GM12874 (cell line): Measurements from ENCODE around the gene ADCY6.

Source experiments
- TF ChIP-seq, protein P1 (sequence below): IDR thresholded peaks from 2 replicates; pipeline ENCODE4 v1.5.1; 2011; ENCODE audit warnings: low read depth, mild to moderate bottlenecking, control low read depth, low read length, moderate library complexity; ENCODE audit not compliant: insufficient read depth

Gene ADCY6

DNA sequence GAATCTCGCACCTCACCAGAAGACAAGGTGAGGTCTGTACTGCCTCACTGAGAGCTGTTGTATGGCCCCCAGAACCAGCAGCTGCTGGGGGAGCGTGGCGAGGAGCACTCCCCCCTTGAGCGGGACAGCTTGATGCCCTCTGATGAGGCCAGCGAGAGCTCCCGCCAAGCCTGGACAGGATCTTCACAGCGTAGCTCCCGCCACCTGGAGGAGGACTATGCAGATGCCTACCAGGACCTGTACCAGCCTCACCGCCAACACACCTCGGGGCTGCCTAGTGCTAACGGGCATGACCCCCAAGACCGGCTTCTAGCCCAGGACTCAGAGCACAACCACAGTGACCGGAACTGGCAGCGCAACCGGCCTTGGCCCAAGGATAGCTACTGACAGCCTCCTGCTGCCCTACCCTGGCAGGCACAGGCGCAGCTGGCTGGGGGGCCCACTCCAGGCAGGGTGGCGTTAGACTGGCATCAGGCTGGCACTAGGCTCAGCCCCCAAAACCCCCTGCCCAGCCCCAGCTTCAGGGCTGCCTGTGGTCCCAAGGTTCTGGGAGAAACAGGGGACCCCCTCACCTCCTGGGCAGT is 38.7 kb upstream of the ADCY6 start:
- TF ChIP-seq, protein P1, sequence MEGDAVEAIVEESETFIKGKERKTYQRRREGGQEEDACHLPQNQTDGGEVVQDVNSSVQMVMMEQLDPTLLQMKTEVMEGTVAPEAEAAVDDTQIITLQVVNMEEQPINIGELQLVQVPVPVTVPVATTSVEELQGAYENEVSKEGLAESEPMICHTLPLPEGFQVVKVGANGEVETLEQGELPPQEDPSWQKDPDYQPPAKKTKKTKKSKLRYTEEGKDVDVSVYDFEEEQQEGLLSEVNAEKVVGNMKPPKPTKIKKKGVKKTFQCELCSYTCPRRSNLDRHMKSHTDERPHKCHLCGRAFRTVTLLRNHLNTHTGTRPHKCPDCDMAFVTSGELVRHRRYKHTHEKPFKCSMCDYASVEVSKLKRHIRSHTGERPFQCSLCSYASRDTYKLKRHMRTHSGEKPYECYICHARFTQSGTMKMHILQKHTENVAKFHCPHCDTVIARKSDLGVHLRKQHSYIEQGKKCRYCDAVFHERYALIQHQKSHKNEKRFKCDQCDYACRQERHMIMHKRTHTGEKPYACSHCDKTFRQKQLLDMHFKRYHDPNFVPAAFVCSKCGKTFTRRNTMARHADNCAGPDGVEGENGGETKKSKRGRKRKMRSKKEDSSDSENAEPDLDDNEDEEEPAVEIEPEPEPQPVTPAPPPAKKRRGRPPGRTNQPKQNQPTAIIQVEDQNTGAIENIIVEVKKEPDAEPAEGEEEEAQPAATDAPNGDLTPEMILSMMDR, result no peak

DNA sequence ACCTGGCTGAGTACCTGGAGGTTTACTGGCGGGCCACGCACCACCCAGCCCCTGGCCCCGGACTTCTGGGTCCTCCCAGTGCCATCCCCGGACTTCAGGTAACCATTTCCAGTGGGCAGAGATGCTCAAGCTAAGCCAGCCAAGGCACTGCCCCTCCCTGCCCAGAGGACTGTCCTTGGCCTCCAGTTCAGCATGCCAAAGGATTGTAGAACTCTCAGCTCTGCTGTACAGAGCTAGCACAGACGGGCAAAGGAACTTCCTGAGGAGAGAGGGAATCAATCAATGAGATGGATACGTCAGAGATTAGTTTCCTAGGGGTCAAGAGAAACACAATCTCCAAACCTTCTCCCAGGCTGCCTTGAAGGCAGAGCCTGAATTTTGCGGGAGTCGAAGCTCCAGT is 38.1 kb upstream of the ADCY6 start:
- TF ChIP-seq, protein P1, result no peak

DNA sequence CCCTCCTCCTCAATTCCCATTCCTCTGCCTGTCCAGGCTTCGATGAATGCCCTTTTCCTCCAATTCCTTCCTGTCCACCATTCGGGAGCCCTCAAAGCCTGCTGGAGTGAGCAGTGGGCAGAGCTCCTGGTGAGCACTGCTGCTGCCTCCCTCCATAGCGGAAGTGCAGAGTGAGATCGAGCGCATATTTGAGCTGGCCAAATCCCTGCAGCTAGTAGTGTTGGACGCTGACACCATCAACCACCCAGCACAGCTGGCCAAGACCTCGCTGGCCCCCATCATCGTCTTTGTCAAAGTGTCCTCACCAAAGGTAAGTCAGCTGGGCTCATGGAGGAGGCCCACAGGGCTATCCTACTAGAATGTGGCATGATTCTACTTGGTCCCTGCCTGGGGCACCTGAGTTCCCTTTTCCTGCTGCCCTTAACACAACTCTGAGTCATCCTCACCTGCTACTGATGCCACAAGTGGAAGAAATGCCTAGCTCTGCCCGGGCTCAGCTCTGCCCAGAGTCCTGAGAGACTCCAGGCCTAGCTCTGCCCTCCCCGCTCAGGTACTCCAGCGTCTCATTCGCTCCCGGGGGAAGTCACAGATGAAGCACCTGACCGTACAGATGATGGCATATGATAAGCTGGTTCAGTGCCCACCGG is 37.4 kb upstream of the ADCY6 start:
- TF ChIP-seq, protein P1, result no peak

DNA sequence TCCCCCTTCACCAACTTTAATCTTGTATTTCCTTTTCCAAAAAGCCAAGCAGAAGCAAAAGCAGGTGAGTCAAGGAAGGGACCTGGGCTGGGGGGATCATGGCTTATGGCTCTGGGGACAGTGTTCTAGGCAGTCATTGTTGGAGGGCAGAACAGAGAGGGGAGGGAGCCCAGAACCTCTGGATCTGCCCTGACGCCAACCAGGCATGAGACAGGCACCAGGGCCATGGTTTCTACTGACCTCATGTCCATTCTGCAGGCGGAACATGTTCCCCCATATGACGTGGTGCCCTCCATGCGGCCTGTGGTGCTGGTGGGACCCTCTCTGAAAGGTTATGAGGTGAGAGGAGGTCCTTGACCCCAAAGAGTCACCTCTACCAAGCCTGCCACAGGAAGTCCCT is 36.0 kb upstream of the ADCY6 start:
- TF ChIP-seq, protein P1, result no peak

DNA sequence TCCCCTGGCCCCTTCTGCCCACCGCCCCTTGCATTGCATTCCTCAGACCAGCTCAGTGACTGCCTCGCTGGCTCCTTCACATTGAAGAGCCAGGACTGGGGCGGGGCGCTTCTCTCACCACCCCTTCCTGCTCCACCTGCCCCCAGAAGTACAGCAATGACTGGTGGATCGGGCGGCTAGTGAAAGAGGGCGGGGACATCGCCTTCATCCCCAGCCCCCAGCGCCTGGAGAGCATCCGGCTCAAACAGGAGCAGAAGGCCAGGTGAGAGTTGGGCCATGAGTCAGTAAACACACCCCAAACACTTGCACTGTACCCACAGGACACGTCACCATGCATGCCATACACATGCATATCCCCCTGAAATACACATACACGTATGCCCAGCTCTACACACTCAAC is 35.2 kb upstream of the ADCY6 start:
- TF ChIP-seq, protein P1, result no peak

DNA sequence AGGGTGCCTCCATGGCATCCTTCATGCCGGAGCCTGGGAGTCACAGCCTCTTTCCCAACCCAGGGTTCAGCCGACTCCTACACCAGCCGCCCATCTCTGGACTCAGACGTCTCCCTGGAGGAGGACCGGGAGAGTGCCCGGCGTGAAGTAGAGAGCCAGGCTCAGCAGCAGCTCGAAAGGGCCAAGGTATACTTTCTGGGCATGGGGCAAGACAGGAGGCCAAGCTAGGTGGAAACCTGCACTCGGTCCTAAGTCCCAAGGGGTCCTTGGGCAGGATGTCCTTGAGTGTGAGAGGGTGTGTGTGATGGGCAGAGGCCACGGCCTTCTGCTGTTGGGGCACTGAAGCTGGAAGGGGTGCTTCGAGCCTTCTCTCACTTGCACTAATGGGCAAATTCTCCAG is 34.4 kb upstream of the ADCY6 start:
- TF ChIP-seq, protein P1, result no peak

DNA sequence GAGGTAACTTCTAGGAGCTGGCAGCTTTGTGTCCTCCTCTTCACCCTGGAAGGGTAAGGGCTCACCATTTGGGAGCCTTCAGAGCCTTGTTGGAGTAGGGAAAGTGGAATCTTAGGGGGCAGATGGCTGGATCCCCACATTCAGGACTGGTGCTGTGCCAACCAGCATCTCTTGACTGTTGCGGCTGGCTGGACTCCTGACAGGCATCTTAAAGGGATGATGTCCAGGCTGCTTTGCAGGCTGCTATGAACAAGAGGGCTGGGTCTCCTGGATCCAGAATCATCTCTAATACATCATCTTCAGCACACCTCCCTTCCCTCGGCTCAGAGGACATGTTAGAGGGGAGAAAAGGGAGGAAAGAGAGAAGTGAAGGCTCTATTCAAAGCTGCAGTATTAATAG is 33.8 kb upstream of the ADCY6 start:
- TF ChIP-seq, protein P1, result no peak
